Esophagus muscularis mucosa (tissue), 3 donors: ENCODE measurements around the gene CCDC85C.

ENCODE experiments used
- POLR2A ChIP-seq: fragments of 450-650 bp; IDR thresholded peaks from one replicate; pipeline ENCODE4 v1.6.1; 2017; ENCODE audit warnings: antibody characterized with exemption, moderate library complexity, mild to moderate bottlenecking, low read depth
- TF ChIP-seq, protein P1 (sequence below), 3 experiments: fragments of 200-600 bp in 2 of 3; fragments of 450-650 bp in 1 of 3; sonication (generic) in 2 of 3; IDR thresholded peaks; one replicate each; pipeline ENCODE4 v1.5.1; 2017 to 2019; ENCODE audit warnings: antibody characterized with exemption in 3 of 3, mild to moderate bottlenecking in 2 of 3, moderate library complexity in 1 of 3

DNA sequence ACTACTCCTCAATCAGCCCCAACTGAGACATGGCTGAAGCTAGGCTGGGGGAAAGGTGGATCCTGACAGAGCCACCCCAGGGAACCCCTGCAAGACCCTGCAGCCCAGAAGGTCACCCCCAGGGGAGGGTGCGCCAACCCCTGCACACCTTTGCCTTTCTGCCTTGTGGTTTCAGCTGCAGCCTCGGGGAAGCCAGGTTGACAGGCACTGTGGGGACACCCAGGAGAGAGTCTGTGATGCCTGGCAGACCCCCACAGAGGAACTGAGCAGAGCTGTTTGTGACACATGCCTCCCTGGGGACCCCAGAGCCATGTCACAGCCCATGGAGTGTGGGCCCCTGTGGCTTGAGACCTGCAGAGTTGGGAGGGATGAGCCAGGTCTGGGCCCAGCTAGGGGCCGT lies 29.1 kb upstream of the CCDC85C start:
- TF ChIP-seq POLR2A: no peak
- TF ChIP-seq, protein P1, sequence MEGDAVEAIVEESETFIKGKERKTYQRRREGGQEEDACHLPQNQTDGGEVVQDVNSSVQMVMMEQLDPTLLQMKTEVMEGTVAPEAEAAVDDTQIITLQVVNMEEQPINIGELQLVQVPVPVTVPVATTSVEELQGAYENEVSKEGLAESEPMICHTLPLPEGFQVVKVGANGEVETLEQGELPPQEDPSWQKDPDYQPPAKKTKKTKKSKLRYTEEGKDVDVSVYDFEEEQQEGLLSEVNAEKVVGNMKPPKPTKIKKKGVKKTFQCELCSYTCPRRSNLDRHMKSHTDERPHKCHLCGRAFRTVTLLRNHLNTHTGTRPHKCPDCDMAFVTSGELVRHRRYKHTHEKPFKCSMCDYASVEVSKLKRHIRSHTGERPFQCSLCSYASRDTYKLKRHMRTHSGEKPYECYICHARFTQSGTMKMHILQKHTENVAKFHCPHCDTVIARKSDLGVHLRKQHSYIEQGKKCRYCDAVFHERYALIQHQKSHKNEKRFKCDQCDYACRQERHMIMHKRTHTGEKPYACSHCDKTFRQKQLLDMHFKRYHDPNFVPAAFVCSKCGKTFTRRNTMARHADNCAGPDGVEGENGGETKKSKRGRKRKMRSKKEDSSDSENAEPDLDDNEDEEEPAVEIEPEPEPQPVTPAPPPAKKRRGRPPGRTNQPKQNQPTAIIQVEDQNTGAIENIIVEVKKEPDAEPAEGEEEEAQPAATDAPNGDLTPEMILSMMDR (IDR thresholded peaks at IDR 0.05): no peak
